MG63 (cell line): ENCODE data around the gene CIP2A. TPM values are rescaled to one million over a fixed set of nuclear protein-coding genes. Genes with fewer than 3 reads are reported as not detected.

Experiments
- DNase-seq: peaks from one replicate; pipeline ENCODE4 v3.0.0-alpha.2; 2020
- H3K27me3 ChIP-seq: fragments of 250-450 bp; sonication (Bioruptor Pico); 2 replicates; pipeline ENCODE4 v1.5.1; 2020; ENCODE audit warnings: mild to moderate bottlenecking, moderate library complexity
- H3K36me3 ChIP-seq: fragments of 250-450 bp; sonication (Bioruptor Pico); 2 replicates; pipeline ENCODE4 v1.5.1; 2020; ENCODE audit warnings: mild to moderate bottlenecking, moderate library complexity
- H3K4me3 ChIP-seq: fragments of 250-450 bp; sonication (Bioruptor Pico); 2 replicates; pipeline ENCODE4 v1.5.1; 2020; ENCODE audit warnings: mild to moderate bottlenecking, moderate library complexity
- H3K9me3 ChIP-seq: fragments of 250-450 bp; sonication (Bioruptor Pico); 2 replicates; pipeline ENCODE4 v1.5.1; 2020; ENCODE audit warnings: mild to moderate bottlenecking, moderate library complexity
- total RNA-seq: library from RNA; depleted of rRNA; stranded (reverse); fragments of >200 nt; shearing (Covaris generic); gene quantifications from 2 replicates; pipeline ENCODE4 v1.2.3, GENCODE V29; 2014; ENCODE audit warnings: low replicate concordance; rRNA removed

Gene CIP2A
- total RNA-seq, 1 experiment from 2014 or later: 34.0 TPM

GRCh38 chr3:108501535-108501934 is 87.7 kb downstream of the CIP2A start:
- Histone ChIP-seq H3K9me3 (no peaks in the 10 kb centered on the region), H3K27me3 (no peaks in the 10 kb centered on the region; the same call in 1 of the 2 replicates), H3K4me3 (no peak overlapping the region), H3K36me3 (no peaks in the 10 kb centered on the region)
- DNase-seq: no peak

DNA sequence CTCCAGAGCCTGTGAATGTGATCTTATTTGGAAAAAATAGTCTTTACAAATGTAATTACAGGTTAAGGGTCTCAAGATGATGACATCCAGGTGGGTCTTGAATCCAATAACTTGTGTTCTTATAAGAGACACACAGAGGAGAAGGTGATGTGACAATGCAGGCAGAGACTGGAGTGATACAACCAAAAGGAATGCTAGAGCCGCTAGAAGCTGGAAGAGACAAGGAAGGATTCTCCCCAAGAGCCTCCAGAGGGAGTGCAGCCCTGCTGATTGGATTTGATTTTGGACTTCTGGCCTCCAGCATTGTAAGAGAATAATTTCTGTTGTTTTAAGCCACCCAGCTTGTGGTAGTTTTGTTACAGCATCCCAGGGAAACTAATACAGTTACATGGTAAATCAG is 88.5 kb downstream of the CIP2A start:
- H3K4me3 ChIP-seq: no peak overlapping the region
- H3K27me3 ChIP-seq: no peaks in the 10 kb centered on the region; the same call in 1 of the 2 replicates
- no peaks in the 10 kb centered on the region for H3K9me3 ChIP-seq
- no peak for DNase-seq
- no peaks in the 10 kb centered on the region for H3K36me3 ChIP-seq

Other genes with a start within 250 kb of the CIP2A start
- gene MYH15, start 78.8 kb downstream of the CIP2A start, total RNA-seq: not detected in 2 replicates
- 4.4 and 5.4 TPM in 2 replicates for gene DZIP3, start 284 bp upstream of the CIP2A start, total RNA-seq
- not detected in 2 replicates for gene RETNLB, start 168.0 kb upstream of the CIP2A start, total RNA-seq
- gene TRAT1, start 233.3 kb upstream of the CIP2A start, total RNA-seq: not detected in 2 replicates